ACHN (cell line): Measurements from ENCODE around the gene INPP4B.

ENCODE experiments used
- DNase-seq: peaks from one replicate; pipeline ENCODE4 v3.0.0-alpha.2; 2015
- in situ Hi-C: cut with HindIII; loops from 2 replicates; pipeline ENCODE4 v1.10.0; 2017; ENCODE audit warnings: low sequenced_read_pairs, low pct_ligation_motif_present, low pct_unique_long_range_greater_than_20kb

INPP4B gene

DNA sequence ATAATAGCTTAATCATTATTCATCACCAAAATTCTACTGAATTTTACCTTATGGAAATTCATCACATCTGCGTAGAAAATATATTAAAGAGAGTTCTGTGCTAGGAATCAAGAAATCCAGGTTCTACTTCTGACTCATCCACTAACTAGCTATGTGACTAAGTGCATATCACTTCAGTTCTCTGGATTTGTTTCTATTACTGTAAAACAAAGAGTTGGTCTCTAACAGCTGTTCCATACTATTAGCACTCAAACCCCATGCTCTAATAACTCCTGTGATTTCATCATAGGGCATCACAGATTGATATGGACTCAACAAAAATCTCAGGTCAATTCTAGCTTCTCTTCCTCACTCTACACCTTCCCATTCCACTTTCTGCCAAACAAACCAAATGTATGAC lies 572.0 kb downstream of the INPP4B start:
- in situ Hi-C loops: no loop called here
- DNase-seq: peak; percentile 30

DNA sequence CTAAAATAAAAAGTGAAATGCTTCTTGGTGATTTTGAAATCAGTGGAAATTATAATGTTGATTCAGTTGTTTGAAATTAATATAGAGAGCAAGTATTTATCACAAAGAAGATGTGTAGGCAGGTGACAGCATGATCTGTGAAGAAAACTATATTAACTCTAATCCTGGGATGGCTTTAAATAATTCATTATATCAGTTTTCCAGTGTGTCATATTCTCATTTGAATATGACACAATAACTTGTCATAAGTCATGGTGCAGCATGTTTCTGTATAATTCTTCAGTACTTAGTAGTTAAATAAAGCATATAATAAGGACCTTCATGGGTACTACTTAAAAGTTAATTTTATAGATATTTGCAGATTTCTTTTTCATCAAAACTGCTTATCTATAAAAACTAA lies 573.6 kb downstream of the INPP4B start:
- in situ Hi-C loops: no loop called here
- no peak for DNase-seq

DNA sequence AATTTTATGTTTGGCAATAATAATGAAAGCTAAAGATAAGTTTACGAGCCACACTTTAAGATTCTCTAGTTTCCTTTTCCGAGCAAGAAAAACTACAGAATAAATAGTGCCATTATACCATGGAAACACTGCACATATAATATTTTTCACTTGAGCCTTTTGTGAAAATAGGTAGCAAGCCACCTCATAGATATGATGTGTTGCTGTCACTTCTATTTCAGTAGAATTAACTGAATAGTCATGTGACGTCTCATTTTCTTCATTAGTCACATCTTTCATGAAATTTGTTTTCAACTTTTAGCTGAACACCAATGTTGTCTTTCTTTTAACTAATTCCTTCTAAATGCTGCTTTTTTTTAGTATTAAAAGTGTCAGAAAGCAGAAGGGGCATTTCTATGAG lies 574.3 kb downstream of the INPP4B start:
- no peak for DNase-seq
- in situ Hi-C loops: no loop called here

DNA sequence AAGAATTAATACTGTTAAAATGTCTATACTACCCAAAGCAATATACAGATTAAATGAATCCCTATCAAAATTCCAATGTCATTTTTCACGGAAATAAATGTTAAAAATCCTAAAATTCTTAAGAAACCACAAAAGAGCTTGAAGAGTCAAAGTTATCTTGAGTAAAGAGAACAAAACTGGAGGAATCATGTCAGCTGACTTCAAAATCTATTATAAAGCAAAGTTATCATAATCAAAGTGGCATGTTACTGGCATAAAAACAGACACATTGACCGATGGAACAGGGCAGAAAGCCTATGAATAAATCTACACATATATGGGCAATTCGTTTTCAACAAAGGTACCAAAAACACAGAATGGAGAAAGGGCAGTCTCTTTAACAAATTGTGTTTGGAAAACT lies 579.0 kb downstream of the INPP4B start:
- in situ Hi-C loops: no loop called here
- no peak for DNase-seq

DNA sequence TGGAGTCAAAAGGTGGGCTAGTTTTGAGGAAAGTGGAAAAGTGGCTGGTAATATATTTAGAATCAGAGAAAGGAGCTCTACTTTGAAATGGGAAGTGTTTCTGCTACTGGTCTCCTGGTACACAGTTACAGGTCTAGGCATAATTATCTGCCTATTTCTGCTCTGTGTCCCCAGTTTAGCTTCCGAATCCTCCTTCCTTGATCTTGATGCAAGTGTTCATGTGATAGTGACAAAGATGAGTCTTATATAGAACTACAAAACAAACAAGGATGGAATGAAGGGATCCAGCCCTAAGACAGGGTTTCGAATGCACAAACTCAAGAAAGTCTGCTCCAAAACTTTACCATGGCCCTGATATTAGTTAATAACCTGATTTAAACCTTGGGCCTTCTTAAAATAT lies 580.2 kb downstream of the INPP4B start:
- in situ Hi-C loops: no loop called here
- no peak for DNase-seq

DNA sequence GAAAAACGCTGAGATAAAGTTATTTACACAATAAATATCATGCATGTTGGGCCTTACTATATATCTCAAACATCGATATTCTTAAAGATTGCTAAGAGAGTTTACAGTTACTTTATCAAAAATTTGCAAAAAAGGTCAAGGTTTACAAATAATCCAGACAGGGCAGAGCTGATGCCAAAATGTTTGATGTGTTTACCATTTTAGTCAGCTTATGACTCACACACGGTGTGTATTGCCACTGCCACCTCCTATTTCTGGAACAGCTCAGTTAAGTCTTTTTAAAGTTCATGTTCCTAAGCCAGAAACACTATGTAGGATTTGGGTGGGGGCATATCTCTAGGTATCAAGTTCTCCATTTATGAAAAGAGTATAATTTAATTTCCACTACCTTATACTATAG lies 580.6 kb downstream of the INPP4B start:
- DNase-seq: no peak
- in situ Hi-C loops: no loop called here

DNA sequence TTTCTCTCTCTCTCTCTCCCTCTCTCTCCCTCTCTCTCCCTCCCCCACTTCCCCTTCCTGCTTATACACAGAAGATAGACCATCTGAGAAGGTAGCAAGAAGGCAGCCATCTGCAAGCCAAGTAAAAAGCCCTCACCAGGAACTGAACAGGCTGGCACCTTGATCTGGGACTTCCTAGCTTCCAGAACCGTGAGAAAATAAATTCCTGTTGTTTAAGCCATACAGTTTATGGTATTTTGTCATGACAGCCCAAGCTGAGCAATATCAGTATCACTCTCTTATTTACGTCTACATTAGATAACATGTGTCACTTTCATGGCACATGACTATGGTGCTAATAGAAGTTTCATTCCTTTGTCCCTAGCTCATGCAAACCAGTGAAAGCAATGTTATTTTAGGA lies 581.1 kb downstream of the INPP4B start:
- in situ Hi-C loops: no loop called here
- DNase-seq: no peak

DNA sequence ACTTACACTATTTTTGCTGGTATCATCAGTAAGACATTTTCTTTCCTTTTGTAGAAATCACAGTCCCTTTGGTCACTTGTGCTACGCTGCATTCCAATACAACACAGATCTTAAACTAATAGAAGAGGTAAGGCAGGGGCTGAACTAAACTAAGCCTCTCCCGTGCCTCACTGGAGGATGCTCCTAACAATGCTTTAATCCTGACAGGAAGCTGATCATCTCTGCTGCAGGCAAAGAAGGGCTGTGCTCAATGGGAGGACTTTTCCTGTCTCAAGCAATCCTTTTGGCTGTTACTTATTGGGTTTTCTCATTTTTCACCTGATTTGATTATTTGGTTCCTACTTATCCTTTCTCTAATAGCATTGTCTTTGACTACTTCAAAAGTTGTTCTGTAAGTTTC lies 583.1 kb downstream of the INPP4B start:
- no peak for DNase-seq
- in situ Hi-C loops: no loop called here

DNA sequence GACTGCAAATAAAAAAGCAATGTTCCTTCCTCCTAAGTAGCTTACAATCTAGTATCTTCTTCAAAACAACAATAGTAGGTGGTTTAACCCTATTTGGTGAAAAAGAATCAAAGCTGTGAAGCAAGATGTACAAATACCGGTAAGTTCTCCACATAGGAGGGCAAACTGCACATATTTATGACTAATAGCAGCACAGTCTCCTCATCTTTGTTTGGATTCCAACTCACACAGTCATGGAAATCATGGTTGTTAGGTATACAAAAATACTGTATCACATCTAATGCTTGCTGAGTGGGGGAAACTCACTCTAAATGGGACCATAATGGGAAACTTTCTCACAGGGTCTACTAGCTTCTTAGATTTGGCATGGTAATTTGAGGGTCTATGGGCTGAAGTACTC lies 597.2 kb downstream of the INPP4B start:
- in situ Hi-C loops: no loop called here
- no peak for DNase-seq

DNA sequence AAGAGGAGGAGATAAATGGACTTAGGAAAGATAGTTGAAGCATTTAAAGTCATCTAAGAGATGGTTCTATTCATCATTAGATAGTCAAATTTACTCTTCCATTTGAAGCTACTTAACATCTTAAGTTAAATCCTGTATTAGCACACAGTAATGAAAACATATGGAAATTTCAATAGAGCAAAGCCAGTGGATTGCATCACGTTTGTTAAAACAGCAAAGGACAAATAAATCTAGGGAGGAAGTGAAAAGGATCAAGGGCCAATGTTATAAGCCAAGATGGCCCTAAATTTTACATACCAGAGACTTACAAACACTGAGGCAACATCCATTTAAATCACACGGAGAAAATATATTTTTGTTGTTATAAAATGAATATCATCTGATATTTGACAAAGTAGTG lies 602.8 kb downstream of the INPP4B start:
- no peak for DNase-seq
- in situ Hi-C loops: no loop called here

DNA sequence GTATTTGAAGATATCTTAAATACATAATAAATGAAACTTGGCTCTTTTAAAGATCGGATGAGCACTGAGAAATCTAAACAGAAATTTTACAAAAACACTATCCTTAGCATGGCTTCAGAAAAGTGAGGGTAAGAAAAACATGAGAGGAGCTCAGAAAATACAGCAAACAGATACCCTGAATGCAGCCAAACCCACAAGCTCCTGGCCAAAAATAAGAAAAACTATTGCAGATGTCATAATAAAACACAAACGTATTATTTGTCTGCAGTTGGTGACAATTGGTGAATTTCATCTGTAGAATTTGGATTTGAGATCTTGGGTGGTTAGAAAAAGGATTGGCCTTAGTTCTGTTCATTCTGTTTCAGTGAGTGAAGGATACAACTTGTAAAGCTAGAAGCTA lies 603.9 kb downstream of the INPP4B start:
- in situ Hi-C loops: no loop called here

DNA sequence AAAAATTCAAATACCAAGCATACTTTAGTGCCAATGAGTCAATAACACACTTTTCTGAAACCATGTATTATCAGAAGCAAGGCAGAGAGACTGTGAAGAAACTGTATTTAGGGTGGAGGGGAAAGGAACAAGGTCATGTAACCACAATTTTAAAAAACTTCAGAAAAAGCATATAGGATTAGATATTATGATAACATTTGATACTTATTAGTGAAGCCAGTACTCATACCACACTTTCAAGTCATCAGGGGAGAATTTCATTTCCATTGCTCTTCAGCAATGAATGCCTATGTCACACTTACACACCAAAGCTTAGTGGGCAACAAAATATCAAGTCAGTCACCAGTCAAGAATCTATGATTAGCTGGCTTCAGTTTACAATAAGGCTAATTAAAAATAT lies 607.5 kb downstream of the INPP4B start:
- no peak for DNase-seq
- in situ Hi-C loops: no loop called here

More for the DNA sequence above, 603.9 kb downstream of the INPP4B start:
- DNase-seq: no peak

DNA sequence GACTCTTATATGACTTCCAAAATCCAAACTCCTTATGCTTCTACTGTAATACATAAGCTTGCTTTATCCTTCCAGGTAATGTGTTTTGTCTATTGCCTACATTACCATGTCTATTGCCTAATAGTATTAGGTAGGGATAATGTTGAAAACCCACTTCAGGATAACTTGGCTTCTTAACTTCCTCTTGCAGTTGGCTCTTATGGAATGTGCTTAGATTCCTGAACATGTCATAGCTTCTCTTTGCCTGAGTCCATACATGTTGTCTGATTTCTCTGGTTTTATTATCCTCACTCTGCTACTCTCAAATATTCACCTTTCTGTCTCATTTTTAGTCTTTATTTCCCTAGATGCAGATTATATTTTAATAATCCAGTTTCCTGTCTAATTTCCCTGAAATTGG lies 609.8 kb downstream of the INPP4B start:
- no peak for DNase-seq
- in situ Hi-C loops: no loop called here

DNA sequence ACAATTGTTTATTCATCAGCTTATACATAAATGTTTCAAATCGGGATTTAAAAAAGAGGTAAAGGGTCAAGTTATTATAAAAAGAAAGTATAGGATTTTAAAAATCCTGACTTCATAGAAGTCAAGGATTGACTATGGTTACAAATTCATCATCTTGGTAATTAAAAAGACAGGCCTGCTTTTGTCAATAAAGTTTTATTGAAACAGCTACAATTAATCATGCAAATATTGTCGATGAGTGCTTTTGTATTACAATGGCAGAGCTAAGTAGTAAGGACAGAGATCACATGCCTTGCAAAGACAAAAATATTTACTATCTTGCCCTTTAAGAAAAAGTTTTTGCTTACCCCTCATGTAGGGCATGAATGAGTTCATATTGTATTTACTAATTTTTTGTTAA lies 614.3 kb downstream of the INPP4B start:
- DNase-seq: no peak
- in situ Hi-C loops: no loop called here

DNA sequence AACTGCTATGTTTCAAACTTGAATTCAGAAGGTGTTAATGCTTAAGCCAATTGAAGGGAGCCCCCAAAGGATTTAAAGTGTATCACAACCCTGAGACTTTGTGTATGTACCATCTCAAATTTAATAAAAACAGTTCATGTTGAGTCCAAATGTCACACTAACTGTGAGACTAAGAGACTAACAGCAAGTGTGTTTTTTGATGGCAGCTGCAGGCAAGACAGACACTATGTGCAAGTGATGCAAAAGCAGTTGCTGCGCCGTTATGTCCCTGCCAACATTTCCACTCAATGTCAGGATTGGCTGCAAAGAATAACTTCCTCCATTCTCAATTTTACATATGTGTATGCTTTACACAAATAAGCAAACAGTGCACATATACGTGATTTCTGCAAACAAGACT lies 615.1 kb downstream of the INPP4B start:
- no peak for DNase-seq
- in situ Hi-C loops: no loop called here

DNA sequence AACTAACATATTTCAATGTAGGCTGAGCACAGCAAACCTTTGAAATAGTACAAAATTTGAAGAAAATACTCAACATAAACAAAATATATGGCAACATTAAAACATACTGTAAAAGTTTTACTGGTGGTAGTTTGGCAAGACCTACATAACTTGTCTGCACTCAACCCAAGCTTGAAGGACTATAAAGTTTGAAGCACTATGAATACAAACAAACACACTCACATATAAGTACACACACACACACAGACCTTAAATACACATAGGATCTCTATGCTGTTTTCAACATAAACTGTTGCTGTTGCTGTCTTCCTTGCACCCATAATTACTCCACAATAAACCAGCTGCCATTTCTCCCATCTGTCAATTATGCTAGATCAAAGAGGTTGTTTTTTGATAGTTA lies 620.1 kb downstream of the INPP4B start:
- in situ Hi-C loops: no loop called here
- DNase-seq: no peak

DNA sequence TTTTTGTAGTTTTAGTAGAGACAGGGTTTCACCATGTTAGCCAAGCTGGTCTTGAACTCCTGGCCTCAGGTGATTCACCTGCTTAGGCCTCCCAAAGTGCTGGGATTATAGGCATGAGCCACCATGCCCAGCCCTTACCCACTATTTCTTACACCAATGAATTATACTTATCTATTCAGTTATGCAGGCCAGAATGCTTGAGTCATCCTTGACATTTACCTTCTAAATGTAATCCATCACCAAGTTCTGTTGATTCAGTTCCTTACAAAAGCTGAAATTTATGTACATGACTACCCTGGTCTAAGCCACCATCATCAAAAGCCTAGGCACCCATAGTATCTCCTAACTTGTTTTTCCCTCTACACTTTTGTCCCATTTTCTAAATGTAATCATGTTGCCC lies 624.0 kb downstream of the INPP4B start:
- DNase-seq: no peak

DNA sequence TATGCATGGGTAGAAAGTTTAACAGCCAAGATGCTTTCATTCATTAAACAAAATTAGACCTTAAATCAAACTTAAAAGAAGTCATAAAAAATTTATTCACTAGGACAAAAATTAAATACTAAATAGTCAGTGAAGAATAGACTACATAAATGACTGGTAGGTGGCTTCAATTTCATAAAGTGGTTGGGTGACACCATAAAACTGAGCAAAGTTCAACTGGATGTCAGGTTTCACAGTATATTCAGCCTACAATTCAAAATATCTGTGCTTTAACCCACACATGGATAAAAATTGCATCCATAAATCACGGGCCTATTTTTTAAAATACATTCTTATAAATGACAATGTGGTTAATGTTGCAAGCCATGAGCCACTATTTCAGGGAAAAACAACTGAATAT lies 627.4 kb downstream of the INPP4B start:
- in situ Hi-C loops: no loop called here

More for the DNA sequence above, 624.0 kb downstream of the INPP4B start:
- in situ Hi-C loops: no loop called here

DNA sequence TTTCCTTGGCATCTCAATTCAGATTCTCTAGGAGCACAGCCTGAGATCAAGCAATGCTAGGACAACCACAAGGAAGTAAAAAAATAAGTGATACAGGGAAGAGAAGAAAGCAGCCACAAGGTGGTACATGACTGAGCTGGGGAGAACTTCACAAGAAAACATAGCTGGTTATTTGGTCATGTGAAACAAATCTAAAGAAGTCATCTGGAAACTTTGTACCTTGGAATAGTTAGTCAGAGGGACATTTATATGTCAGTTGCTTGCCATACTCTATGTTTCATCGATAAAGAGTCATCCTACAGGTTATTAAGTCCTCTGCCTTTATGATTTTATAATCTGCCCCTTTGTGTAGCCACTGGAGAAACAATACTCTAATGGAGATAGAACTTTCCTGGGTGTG lies 634.7 kb downstream of the INPP4B start:
- DNase-seq: no peak
- in situ Hi-C loops: no loop called here

More for the DNA sequence above, 627.4 kb downstream of the INPP4B start:
- no peak for DNase-seq

DNA sequence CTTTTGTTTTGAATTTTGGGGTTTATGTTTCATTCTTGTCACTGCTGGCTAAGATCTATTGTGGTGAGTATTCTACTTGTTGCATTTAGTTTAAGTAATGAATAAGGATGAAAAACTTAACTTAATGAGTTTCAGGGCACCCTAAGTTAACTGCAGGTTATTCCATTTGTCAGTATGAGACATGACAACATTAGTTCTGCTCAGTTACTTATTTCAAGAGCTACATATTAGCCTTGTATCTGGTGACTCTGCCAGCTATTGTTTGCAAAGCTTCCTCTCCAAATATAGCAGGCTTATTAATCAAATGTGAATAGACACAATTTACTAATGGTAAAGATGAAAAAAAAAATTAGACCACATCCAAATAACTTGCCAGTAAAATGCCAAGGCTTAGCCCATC lies 642.6 kb downstream of the INPP4B start:
- in situ Hi-C loops: no loop called here
- no peak for DNase-seq
